Measurements from ENCODE around the gene IFT74. TPM values are rescaled to one million over a fixed set of nuclear protein-coding genes. Genes with fewer than 3 reads are reported as not detected.

IFT74 gene
- total RNA-seq, 1 experiment from 2014 or later: 15.2 TPM

GRCh38 chr9:27019589-27019988, 63.4 kb downstream of the IFT74 start:
- H3K9me3 Mint-ChIP-seq: peaks cover 8% of the 10 kb centered on the region
- POLR2A ChIA-PET: interaction anchor here (0.6 kb wide), 1 partner anchor 92 kb away, joined by 3 read pairs; no protein-coding TSS in a partner anchor

GRCh38 chr9:27022920-27023319, 66.7 kb downstream of the IFT74 start:
- DNase-seq (ENCODE audit: low spot score): no peak
- H3K27ac Mint-ChIP-seq: no peak overlapping the region
- peaks cover 14% of the 10 kb centered on the region for H3K9me3 Mint-ChIP-seq
- H3K36me3 Mint-ChIP-seq: peaks cover 19% of the 10 kb centered on the region
- CTCF ChIA-PET: interaction anchor here (0.6 kb wide), 1 partner anchor 133 kb away, joined by 4 read pairs; no protein-coding TSS in a partner anchor
- TF ChIP-seq, protein P1, sequence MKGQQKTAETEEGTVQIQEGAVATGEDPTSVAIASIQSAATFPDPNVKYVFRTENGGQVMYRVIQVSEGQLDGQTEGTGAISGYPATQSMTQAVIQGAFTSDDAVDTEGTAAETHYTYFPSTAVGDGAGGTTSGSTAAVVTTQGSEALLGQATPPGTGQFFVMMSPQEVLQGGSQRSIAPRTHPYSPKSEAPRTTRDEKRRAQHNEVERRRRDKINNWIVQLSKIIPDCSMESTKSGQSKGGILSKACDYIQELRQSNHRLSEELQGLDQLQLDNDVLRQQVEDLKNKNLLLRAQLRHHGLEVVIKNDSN (CRISPR knock-in tag; IDR thresholded peaks at IDR 0.05): no peak
- no peak for TF ChIP-seq TP53 (CRISPR knock-in tag; IDR thresholded peaks at IDR 0.05)
- POLR2A ChIA-PET: no interaction called here
- no peaks in the 10 kb centered on the region for H3K4me1 Mint-ChIP-seq
- no peak for ATAC-seq
- H3K4me3 Mint-ChIP-seq: no peak overlapping the region
- no peaks in the 10 kb centered on the region for H3K27me3 Mint-ChIP-seq (ENCODE audit: low read depth)

More at GRCh38 chr9:27019589-27019988, 63.4 kb downstream of the IFT74 start:
- no peak for TF ChIP-seq MYBL2 (CRISPR knock-in tag; IDR thresholded peaks at IDR 0.05)
- TF ChIP-seq, protein P1 (CRISPR knock-in tag; IDR thresholded peaks at IDR 0.05): no peak
- TF ChIP-seq, protein P2, sequence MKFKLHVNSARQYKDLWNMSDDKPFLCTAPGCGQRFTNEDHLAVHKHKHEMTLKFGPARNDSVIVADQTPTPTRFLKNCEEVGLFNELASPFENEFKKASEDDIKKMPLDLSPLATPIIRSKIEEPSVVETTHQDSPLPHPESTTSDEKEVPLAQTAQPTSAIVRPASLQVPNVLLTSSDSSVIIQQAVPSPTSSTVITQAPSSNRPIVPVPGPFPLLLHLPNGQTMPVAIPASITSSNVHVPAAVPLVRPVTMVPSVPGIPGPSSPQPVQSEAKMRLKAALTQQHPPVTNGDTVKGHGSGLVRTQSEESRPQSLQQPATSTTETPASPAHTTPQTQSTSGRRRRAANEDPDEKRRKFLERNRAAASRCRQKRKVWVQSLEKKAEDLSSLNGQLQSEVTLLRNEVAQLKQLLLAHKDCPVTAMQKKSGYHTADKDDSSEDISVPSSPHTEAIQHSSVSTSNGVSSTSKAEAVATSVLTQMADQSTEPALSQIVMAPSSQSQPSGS (CRISPR knock-in tag; IDR thresholded peaks at IDR 0.05; ENCODE audit: borderline replicate concordance, low read depth): no peak
- no peak for TF ChIP-seq KAT7 (CRISPR knock-in tag; IDR thresholded peaks at IDR 0.05; ENCODE audit: borderline replicate concordance)
- TF ChIP-seq SMAD3 (CRISPR knock-in tag; IDR thresholded peaks at IDR 0.05; ENCODE audit: borderline replicate concordance): no peak
- TF ChIP-seq, protein P3, sequence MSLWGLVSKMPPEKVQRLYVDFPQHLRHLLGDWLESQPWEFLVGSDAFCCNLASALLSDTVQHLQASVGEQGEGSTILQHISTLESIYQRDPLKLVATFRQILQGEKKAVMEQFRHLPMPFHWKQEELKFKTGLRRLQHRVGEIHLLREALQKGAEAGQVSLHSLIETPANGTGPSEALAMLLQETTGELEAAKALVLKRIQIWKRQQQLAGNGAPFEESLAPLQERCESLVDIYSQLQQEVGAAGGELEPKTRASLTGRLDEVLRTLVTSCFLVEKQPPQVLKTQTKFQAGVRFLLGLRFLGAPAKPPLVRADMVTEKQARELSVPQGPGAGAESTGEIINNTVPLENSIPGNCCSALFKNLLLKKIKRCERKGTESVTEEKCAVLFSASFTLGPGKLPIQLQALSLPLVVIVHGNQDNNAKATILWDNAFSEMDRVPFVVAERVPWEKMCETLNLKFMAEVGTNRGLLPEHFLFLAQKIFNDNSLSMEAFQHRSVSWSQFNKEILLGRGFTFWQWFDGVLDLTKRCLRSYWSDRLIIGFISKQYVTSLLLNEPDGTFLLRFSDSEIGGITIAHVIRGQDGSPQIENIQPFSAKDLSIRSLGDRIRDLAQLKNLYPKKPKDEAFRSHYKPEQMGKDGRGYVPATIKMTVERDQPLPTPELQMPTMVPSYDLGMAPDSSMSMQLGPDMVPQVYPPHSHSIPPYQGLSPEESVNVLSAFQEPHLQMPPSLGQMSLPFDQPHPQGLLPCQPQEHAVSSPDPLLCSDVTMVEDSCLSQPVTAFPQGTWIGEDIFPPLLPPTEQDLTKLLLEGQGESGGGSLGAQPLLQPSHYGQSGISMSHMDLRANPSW (CRISPR knock-in tag; conservative IDR thresholded peaks at IDR 0.05; ENCODE audit: low read depth): no peak
- TF ChIP-seq ELF4 (CRISPR knock-in tag; IDR thresholded peaks at IDR 0.05; ENCODE audit: low read depth): no peak
- TF ChIP-seq, protein P4, sequence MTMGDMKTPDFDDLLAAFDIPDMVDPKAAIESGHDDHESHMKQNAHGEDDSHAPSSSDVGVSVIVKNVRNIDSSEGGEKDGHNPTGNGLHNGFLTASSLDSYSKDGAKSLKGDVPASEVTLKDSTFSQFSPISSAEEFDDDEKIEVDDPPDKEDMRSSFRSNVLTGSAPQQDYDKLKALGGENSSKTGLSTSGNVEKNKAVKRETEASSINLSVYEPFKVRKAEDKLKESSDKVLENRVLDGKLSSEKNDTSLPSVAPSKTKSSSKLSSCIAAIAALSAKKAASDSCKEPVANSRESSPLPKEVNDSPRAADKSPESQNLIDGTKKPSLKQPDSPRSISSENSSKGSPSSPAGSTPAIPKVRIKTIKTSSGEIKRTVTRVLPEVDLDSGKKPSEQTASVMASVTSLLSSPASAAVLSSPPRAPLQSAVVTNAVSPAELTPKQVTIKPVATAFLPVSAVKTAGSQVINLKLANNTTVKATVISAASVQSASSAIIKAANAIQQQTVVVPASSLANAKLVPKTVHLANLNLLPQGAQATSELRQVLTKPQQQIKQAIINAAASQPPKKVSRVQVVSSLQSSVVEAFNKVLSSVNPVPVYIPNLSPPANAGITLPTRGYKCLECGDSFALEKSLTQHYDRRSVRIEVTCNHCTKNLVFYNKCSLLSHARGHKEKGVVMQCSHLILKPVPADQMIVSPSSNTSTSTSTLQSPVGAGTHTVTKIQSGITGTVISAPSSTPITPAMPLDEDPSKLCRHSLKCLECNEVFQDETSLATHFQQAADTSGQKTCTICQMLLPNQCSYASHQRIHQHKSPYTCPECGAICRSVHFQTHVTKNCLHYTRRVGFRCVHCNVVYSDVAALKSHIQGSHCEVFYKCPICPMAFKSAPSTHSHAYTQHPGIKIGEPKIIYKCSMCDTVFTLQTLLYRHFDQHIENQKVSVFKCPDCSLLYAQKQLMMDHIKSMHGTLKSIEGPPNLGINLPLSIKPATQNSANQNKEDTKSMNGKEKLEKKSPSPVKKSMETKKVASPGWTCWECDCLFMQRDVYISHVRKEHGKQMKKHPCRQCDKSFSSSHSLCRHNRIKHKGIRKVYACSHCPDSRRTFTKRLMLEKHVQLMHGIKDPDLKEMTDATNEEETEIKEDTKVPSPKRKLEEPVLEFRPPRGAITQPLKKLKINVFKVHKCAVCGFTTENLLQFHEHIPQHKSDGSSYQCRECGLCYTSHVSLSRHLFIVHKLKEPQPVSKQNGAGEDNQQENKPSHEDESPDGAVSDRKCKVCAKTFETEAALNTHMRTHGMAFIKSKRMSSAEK (CRISPR knock-in tag; IDR thresholded peaks at IDR 0.05; ENCODE audit: borderline replicate concordance): no peak
- peaks cover 14% of the 10 kb centered on the region for H3K36me3 Mint-ChIP-seq
- H3K4me3 Mint-ChIP-seq: no peak overlapping the region
- H3K27ac Mint-ChIP-seq: no peak overlapping the region
- H3K27me3 Mint-ChIP-seq (ENCODE audit: low read depth): no peaks in the 10 kb centered on the region
- H3K4me1 Mint-ChIP-seq: no peaks in the 10 kb centered on the region
- ATAC-seq: no peak
- no peak for DNase-seq (ENCODE audit: low spot score)
- CTCF ChIA-PET: interaction anchor here (0.6 to 1.1 kb wide), 6 partner anchors 14 to 241 kb away, joined by 4 to 5 read pairs (median 5); no protein-coding TSS in a partner anchor

DNA sequence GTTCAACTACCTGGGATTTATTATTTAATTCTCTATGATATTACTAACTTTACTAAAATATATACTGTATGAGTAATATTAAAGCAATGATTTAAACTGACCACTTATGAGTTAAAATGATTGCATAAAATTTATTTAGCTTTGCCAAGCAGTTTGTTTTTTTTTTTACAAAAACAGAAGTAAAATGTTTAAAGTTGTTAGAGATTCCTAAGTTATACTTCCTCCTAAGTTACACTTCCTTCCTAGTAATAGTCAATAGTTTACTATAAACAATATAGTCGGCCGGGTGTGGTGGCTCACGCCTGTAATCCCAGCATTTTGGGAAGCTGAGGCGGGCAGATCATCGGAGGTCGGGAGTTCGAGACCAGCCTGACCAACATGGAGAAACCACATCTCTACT, 73.0 kb downstream of the IFT74 start:
- H3K4me3 Mint-ChIP-seq: no peak overlapping the region
- DNase-seq (ENCODE audit: low spot score) (no peak), ATAC-seq (no peak)
- POLR2A ChIA-PET: interaction anchor here (0.6 kb wide), 1 partner anchor 690 kb away, joined by 3 read pairs; no protein-coding TSS in a partner anchor
- peaks cover 12% of the 10 kb centered on the region for H3K36me3 Mint-ChIP-seq
- CTCF ChIA-PET: no interaction called here
- no peaks in the 10 kb centered on the region for H3K4me1 Mint-ChIP-seq
- no peaks in the 10 kb centered on the region for H3K27me3 Mint-ChIP-seq (ENCODE audit: low read depth)
- H3K27ac Mint-ChIP-seq: no peak overlapping the region
- peaks cover 10% of the 10 kb centered on the region for H3K9me3 Mint-ChIP-seq
- TF ChIP-seq HMGXB4 (CRISPR knock-in tag; IDR thresholded peaks at IDR 0.05) (no peak), CBFB (CRISPR knock-in tag; IDR thresholded peaks at IDR 0.05; ENCODE audit: low read depth) (no peak), CDX4 (CRISPR knock-in tag; IDR thresholded peaks at IDR 0.05; ENCODE audit: borderline replicate concordance) (no peak), TP53 (CRISPR knock-in tag; IDR thresholded peaks at IDR 0.05) (no peak), TCF7 (CRISPR knock-in tag; IDR thresholded peaks at IDR 0.05; ENCODE audit: low read depth) (no peak)
- TF ChIP-seq, protein P5, sequence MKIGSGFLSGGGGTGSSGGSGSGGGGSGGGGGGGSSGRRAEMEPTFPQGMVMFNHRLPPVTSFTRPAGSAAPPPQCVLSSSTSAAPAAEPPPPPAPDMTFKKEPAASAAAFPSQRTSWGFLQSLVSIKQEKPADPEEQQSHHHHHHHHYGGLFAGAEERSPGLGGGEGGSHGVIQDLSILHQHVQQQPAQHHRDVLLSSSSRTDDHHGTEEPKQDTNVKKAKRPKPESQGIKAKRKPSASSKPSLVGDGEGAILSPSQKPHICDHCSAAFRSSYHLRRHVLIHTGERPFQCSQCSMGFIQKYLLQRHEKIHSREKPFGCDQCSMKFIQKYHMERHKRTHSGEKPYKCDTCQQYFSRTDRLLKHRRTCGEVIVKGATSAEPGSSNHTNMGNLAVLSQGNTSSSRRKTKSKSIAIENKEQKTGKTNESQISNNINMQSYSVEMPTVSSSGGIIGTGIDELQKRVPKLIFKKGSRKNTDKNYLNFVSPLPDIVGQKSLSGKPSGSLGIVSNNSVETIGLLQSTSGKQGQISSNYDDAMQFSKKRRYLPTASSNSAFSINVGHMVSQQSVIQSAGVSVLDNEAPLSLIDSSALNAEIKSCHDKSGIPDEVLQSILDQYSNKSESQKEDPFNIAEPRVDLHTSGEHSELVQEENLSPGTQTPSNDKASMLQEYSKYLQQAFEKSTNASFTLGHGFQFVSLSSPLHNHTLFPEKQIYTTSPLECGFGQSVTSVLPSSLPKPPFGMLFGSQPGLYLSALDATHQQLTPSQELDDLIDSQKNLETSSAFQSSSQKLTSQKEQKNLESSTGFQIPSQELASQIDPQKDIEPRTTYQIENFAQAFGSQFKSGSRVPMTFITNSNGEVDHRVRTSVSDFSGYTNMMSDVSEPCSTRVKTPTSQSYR (CRISPR knock-in tag; IDR thresholded peaks at IDR 0.05): no peak

Data from WTC11 (cell line).